HG03135 (cell line): Measurements from ENCODE around the gene PON2.
"Not testable (repeated sequence)": the region's sequence is repeated elsewhere in the genome, so short reads cannot be mapped to it uniquely, and the experiment has no call there.

Experiments
- ATAC-seq: cut with Tn5 transposase; IDR thresholded peaks from one replicate; pipeline ENCODE4 v1.9.1; 2021; ENCODE audit warnings: mild to moderate bottlenecking, moderate library complexity; ENCODE audit not compliant: unreplicated experiment

The PON2 gene

GRCh38 chr7:95434557-95435421 lies at the start of gene PON2:
PON2 (minus strand) TSS chr7:95435028; CDS start chr7:95434951, 77 bp downstream.
- peak; percentile 96 for ATAC-seq

- ATAC-seq = no peak
These were observed 47.6 kb upstream of the PON2 start for GRCh38 chr7:95482424-95482823.

GRCh38 chr7:95481271-95482165 lies 46.7 kb upstream of the PON2 start:
- ATAC-seq = no peak

GRCh38 chr7:95479992-95480624 lies 45.3 kb upstream of the PON2 start:
- ATAC-seq = no peak

- no peak for ATAC-seq
These were observed 43.6 kb upstream of the PON2 start for GRCh38 chr7:95478272-95479037.

GRCh38 chr7:95476904-95477594 lies 42.2 kb upstream of the PON2 start:
- peak; percentile 59 for ATAC-seq

GRCh38 chr7:95476072-95476847 lies 41.4 kb upstream of the PON2 start:
- no peak for ATAC-seq

- no peak for ATAC-seq
These were observed 38.6 kb upstream of the PON2 start for GRCh38 chr7:95473276-95473985.

GRCh38 chr7:95472581-95473161 lies 37.8 kb upstream of the PON2 start:
- no peak for ATAC-seq

GRCh38 chr7:95471071-95471470 lies 36.2 kb upstream of the PON2 start:
- ATAC-seq = no peak

- ATAC-seq = peak; percentile 97
These were observed 35.6 kb upstream of the PON2 start for GRCh38 chr7:95470452-95470851.

- no peak for ATAC-seq
These were observed 35.0 kb upstream of the PON2 start for GRCh38 chr7:95469848-95470247.

- no peak for ATAC-seq
These were observed 34.4 kb upstream of the PON2 start for GRCh38 chr7:95469187-95469586.

GRCh38 chr7:95467912-95468607 lies 33.2 kb upstream of the PON2 start:
- no peak for ATAC-seq

GRCh38 chr7:95460653-95461052 lies 25.8 kb upstream of the PON2 start:
- not testable (repeated sequence) for ATAC-seq

GRCh38 chr7:95457947-95458346 lies 23.1 kb upstream of the PON2 start:
- ATAC-seq = no peak

GRCh38 chr7:95454438-95455045 lies 19.7 kb upstream of the PON2 start:
- no peak for ATAC-seq
